Hepatic stellate cell (primary cell): ENCODE results near the gene PLEKHA6.

ENCODE experiments used
- DNase-seq: peaks from one replicate; pipeline ENCODE4 v3.0.0; 2011; ENCODE audit warnings: low spot score

PLEKHA6 gene

GRCh38 chr1:204181116-204181515, 178.6 kb downstream of the PLEKHA6 start:
- DNase-seq, result no peak

- DNase-seq, result no peak
Observed at GRCh38 chr1:204180133-204180532, 179.6 kb downstream of the PLEKHA6 start.

GRCh38 chr1:204178487-204179281, 181.0 kb downstream of the PLEKHA6 start:
- no peak for DNase-seq

GRCh38 chr1:204177133-204177532, 182.6 kb downstream of the PLEKHA6 start:
- no peak for DNase-seq

- DNase-seq, result no peak
Observed at GRCh38 chr1:204176049-204176448, 183.7 kb downstream of the PLEKHA6 start.

GRCh38 chr1:204174958-204175357, 184.8 kb downstream of the PLEKHA6 start:
- DNase-seq, result no peak

GRCh38 chr1:204172404-204173029, 187.2 kb downstream of the PLEKHA6 start:
- DNase-seq, result no peak

GRCh38 chr1:204171751-204172178, 188.0 kb downstream of the PLEKHA6 start:
- no peak for DNase-seq

GRCh38 chr1:204170494-204171155, 189.1 kb downstream of the PLEKHA6 start:
- no peak for DNase-seq

GRCh38 chr1:204169858-204170257, 189.9 kb downstream of the PLEKHA6 start:
- no peak for DNase-seq
